K562 (cell line): ENCODE measurements around the gene ARMC6. TPM values are rescaled to one million over a fixed set of nuclear protein-coding genes. Genes with fewer than 3 reads are reported as not detected.
A peak's percentile ranks its signal among the peaks of the same experiment; 100 is the strongest.

Experiments
- ATAC-seq: fragments of 200-7000 bp; cut with Tn5 transposase; 3 replicates; pipeline ENCODE4 v1.9.1; 2020; ENCODE audit warnings: moderate library complexity
- BruUV-seq: library from RNA; stranded (reverse); fragments of 400-500 nt; replicated peaks from 2 replicates; lab custom pipeline; 2021; lab: Mats Ljungman, UMichigan
- CTCF ChIA-PET: fragments of 300-600 bp; formaldehyde crosslinking; extraction: SDS; loops from one replicate; lab custom pipeline; 2021; ENCODE audit warnings: low intra/inter-chr PET ratio; lab: Yijun Ruan, JAX
- POLR2A ChIA-PET: fragments of 300-600, 350-650 bp; sonication (Branson Sonifier 250); formaldehyde crosslinking; extraction: SDS; loops from one replicate; lab custom pipeline; 2021; ENCODE audit warnings: antibody characterized with exemption, inconsistent platforms; lab: Yijun Ruan, JAX
- DNase-seq, 4 experiments: peaks; one replicate each; pipeline versions ENCODE4 v3.0.0 to v3.0.0-alpha.2; 2011 to 2018; ENCODE audit warnings: low spot score in 3 of 4, mixed read lengths in 3 of 4; ENCODE audit errors: extremely low read depth in 1 of 4
- FAIRE-seq: peaks from 2 replicates; lab custom pipeline; 2011; peaks lifted over from hg19 to GRCh38; lab: Jason Lieb, UNC
- H2AFZ ChIP-seq: 2 replicates; pipeline ENCODE4 v1.6.0; 2011; ENCODE audit warnings: low read depth, low read length, control low read depth, inconsistent platforms
- H3K27ac ChIP-seq: fragments of 200-600 bp; 3 replicates; pipeline ENCODE4 v1.8.0; 2011; ENCODE audit warnings: low read depth, mild to moderate bottlenecking, control low read depth, inconsistent platforms, low read length, moderate library complexity, mixed read lengths; ENCODE audit errors: extremely low read depth
- H3K27me3 ChIP-seq, 2 experiments: fragments of 300-600 bp in 1 of 2; 2 replicates in 1 of 2; 3 replicates in 1 of 2; pipeline versions ENCODE4 v1.6.0 to v1.8.0; 2011; ENCODE audit warnings: inconsistent platforms in 2 of 2, low read length in 2 of 2, mild to moderate bottlenecking in 1 of 2, mixed read lengths in 1 of 2, moderate library complexity in 1 of 2; ENCODE audit not compliant: control insufficient read depth in 2 of 2, insufficient read depth in 2 of 2
- H3K36me3 ChIP-seq: fragments of 300-600 bp; 3 replicates; pipeline ENCODE4 v1.8.0; 2011; ENCODE audit warnings: mild to moderate bottlenecking, low read length, inconsistent platforms; ENCODE audit not compliant: control insufficient read depth, insufficient read depth
- H3K4me1 ChIP-seq, 2 experiments: fragments of 200-600 bp in 1 of 2; replicated peaks in 1 of 2; 2 replicates in 1 of 2; 3 replicates in 1 of 2; pipeline versions ENCODE4 v1.5.1 to v1.8.0; 2011; ENCODE audit warnings: inconsistent platforms in 2 of 2, low read length in 2 of 2, mild to moderate bottlenecking in 1 of 2, mixed read lengths in 1 of 2, moderate library complexity in 1 of 2; ENCODE audit not compliant: control insufficient read depth in 2 of 2, insufficient read depth in 2 of 2
- H3K4me2 ChIP-seq: 2 replicates; pipeline ENCODE4 v1.6.1; 2011; ENCODE audit warnings: low read length, control low read depth, inconsistent platforms, mixed read lengths; ENCODE audit not compliant: insufficient read depth
- H3K4me3 ChIP-seq: fragments of 200-600 bp; sonication (generic), shearing (Covaris generic); 2 replicates; pipeline ENCODE4 v1.5.1; 2016; ENCODE audit warnings: control low read depth, inconsistent platforms
- H3K79me2 ChIP-seq: fragments of 200-600 bp; 3 replicates; pipeline ENCODE4 v1.8.0; 2011; ENCODE audit warnings: low read length, inconsistent platforms; ENCODE audit not compliant: control insufficient read depth, insufficient read depth
- H3K9ac ChIP-seq, 2 experiments: 2 replicates each; pipeline versions ENCODE4 v1.6.0 to v1.6.1; 2011; ENCODE audit warnings: low read depth in 2 of 2, low read length in 2 of 2, control low read depth in 1 of 2, inconsistent platforms in 1 of 2, mild to moderate bottlenecking in 1 of 2, mixed read lengths in 1 of 2; ENCODE audit not compliant: insufficient read depth in 1 of 2
- H3K9me1 ChIP-seq: one replicate; pipeline ENCODE4 v1.6.0; 2011; ENCODE audit warnings: inconsistent platforms, mild to moderate bottlenecking, low read length, moderate library complexity; ENCODE audit not compliant: control insufficient read depth, insufficient read depth
- H3K9me3 ChIP-seq: replicated peaks from 2 replicates; pipeline ENCODE4 v1.5.1; 2011; ENCODE audit warnings: low read depth, low read length, inconsistent platforms; ENCODE audit not compliant: control insufficient read depth, insufficient read depth
- H4K20me1 ChIP-seq: replicated peaks from 2 replicates; pipeline ENCODE4 v1.6.1; 2011; ENCODE audit warnings: low read length, inconsistent platforms, mixed read lengths; ENCODE audit not compliant: control insufficient read depth, insufficient read depth
- ARID4B ChIP-seq: sonication (generic); formaldehyde crosslinking; IDR thresholded peaks from 2 replicates; pipeline ENCODE4 v1.8.0; 2022; ENCODE audit warnings: mild to moderate bottlenecking, missing genetic modification reagents
- CREB3 ChIP-seq: fragments of 450-650 bp; conservative IDR thresholded peaks from 2 replicates; pipeline ENCODE4 v1.6.1; 2016; ENCODE audit warnings: missing genetic modification characterization, low read depth, mild to moderate bottlenecking, missing compliant biosample characterization, moderate library complexity
- HNRNPUL1 ChIP-seq: fragments of 200-400 bp; formaldehyde crosslinking; IDR thresholded peaks from 2 replicates; pipeline ENCODE4 v1.6.1; 2017; ENCODE audit warnings: low read length
- NR4A1 ChIP-seq, 2 experiments: fragments of 250-450 bp in 1 of 2; fragments of 450-650 bp in 1 of 2; sonication (Bioruptor Pico) in 1 of 2; IDR thresholded peaks; 2 replicates each; pipeline versions ENCODE4 v1.4.0 to v1.6.1; 2016 to 2020; ENCODE audit warnings: mild to moderate bottlenecking in 2 of 2, missing compliant biosample characterization in 1 of 2, missing genetic modification characterization in 1 of 2, moderate library complexity in 1 of 2
- WGBS: fragments of 100-300 bp; shearing (Covaris generic); methylation state at CpG from one replicate; pipeline ENCODE4 v1.1.6; 2016; ENCODE audit warnings: low coverage, mixed read lengths; ENCODE audit not compliant: insufficient coverage; ENCODE audit errors: missing lambda C conversion rate; 5-methylcytosine and 5-hydroxymethylcytosine counted together
- in situ Hi-C: fragments of 300-500 bp; cut with MboI; formaldehyde crosslinking; loops from 4 replicates; pipeline ENCODE4 v1.15.0; 2018; ENCODE audit warnings: inconsistent platforms, mixed read lengths
- intact Hi-C: fragments of 100-400 bp; cut with micrococcal nuclease; formaldehyde crosslinking; loops from 2 replicates; pipeline ENCODE4 v1.14.2; 2022
- polyA plus RNA-seq, 8 experiments: library from polyadenylated mRNA; depleted of rRNA in 4 of 8; stranded (reverse) in 5 of 8; unstranded in 3 of 8; fragments of >200 nt; fragmentation: Nextera tagmentation in 2 of 8; fragmentation: Illumina TruSeq in 1 of 8; extraction: Ambion mirVana in 2 of 8; extraction: Trizol in 1 of 8; gene quantifications; 2 replicates each; pipeline versions ENCODE4 v1.2.1 to v1.2.3, GENCODE V29; 2011 to 2014; ENCODE audit warnings: inconsistent platforms in 1 of 8, missing spikeins in 1 of 8
- total RNA-seq, 7 experiments: library from RNA; depleted of rRNA in 6 of 7; stranded (reverse); fragments of >200 nt in 6 of 7; fragmentation: Illumina TruSeq in 2 of 7; extraction: Trizol in 2 of 7; gene quantifications; 2 replicates each; pipeline versions ENCODE4 v1.2.1 to v1.2.3, GENCODE V29; 2011 to 2021; ENCODE audit warnings: low replicate concordance in 1 of 7

Gene ARMC6
- total and polyA plus RNA-seq, 9 of the 15 experiments (the other 6 are each of a cell fraction or from before 2014, with no cell fraction given): 2.1 to 93.4 (median 63.6) TPM

GRCh38 chr19:19061506-19061905 is 28.1 kb downstream of the ARMC6 start:
- H3K4me1 ChIP-seq: peaks cover 54 to 88% of the 10 kb centered on the region in 2 experiments

More at GRCh38 chr19:19061506-19061905, 28.1 kb downstream of the ARMC6 start:
- H3K9me3 ChIP-seq: no peaks in the 10 kb centered on the region
- FAIRE-seq: no peak
- no peaks in the 10 kb centered on the region; a peak in 1 of 5 replicates for H3K27me3 ChIP-seq
- H2AFZ ChIP-seq: no peak overlapping the region
- no peak for DNase-seq
- peaks cover 3% of the 10 kb centered on the region for H3K9me1 ChIP-seq
- POLR2A ChIA-PET: interaction anchor here (0.8 to 1.7 kb wide), 3 partner anchors 54 to 74 kb away, joined by 3 to 4 read pairs (median 3); no protein-coding TSS in a partner anchor
- H3K4me3 ChIP-seq: no peak overlapping the region
- peaks cover 60% of the 10 kb centered on the region for H3K79me2 ChIP-seq
- in situ Hi-C loops (no loop called here), intact Hi-C loops (loop anchor here (2.0 kb wide), 1 partner anchor 51 kb away; no protein-coding TSS in a partner anchor)
- WGBS: 49% methylated on average over 8 of the region's 8 CpGs
- H3K9ac ChIP-seq: peak overlapping the region; percentile 84 to 88
- CTCF ChIA-PET: interaction anchor here (1.5 kb wide), 1 partner anchor 78 kb away, joined by 3 read pairs; no protein-coding TSS in a partner anchor
- peak overlapping the region; percentile 89 for H3K27ac ChIP-seq
- H3K36me3 ChIP-seq: peaks cover 42% of the 10 kb centered on the region
- no TSS peak for BruUV-seq
- no peak for TF ChIP-seq NR4A1 (CRISPR knock-in tag; IDR thresholded peaks at IDR 0.05)
- 0 out of 2 replicates have a peak, but pooled peaks have one; percentile 38 for TF ChIP-seq NR4A1 (tag; IDR thresholded peaks at IDR 0.05)
- TF ChIP-seq HNRNPUL1: 0 out of 2 replicates have a peak, but pooled peaks have one; percentile 1
- TF ChIP-seq ARID4B (CRISPR knock-in tag): no peak
- 0 out of 2 replicates have a peak, but pooled peaks have one; percentile 25 for TF ChIP-seq CREB3 (tag)
- ATAC-seq: no peak
- H4K20me1 ChIP-seq: no peaks in the 10 kb centered on the region
- peak overlapping the region; percentile 95 for H3K4me2 ChIP-seq
